Left ventricle myocardium inferior (tissue), 1 donor: ENCODE results near the gene SSBP3. TPM values are rescaled to one million over a fixed set of nuclear protein-coding genes. Genes with fewer than 3 reads are reported as not detected.
A peak's percentile ranks its signal among the peaks of the same experiment; 100 is the strongest.

Experiments
- DNase-seq: peaks from one replicate; pipeline ENCODE4 v3.0.0-alpha.2; 2020
- H3K27ac ChIP-seq: fragments of 200-600 bp; replicated peaks from 2 replicates; pipeline ENCODE4 v1.8.0; 2021
- H3K27me3 ChIP-seq: fragments of 200-600 bp; 2 replicates; pipeline ENCODE4 v1.8.0; 2021; ENCODE audit warnings: low read depth
- H3K36me3 ChIP-seq: fragments of 200-600 bp; 2 replicates; pipeline ENCODE4 v1.8.0; 2021
- H3K4me1 ChIP-seq: fragments of 200-600 bp; 2 replicates; pipeline ENCODE4 v1.8.0; 2021
- H3K4me3 ChIP-seq: fragments of 200-600 bp; 2 replicates; pipeline ENCODE4 v1.8.0; 2021; ENCODE audit warnings: mild to moderate bottlenecking, moderate library complexity
- H3K9me3 ChIP-seq: fragments of 200-600 bp; replicated peaks from 2 replicates; pipeline ENCODE4 v1.8.0; 2021
- intact Hi-C: fragments of 100-400 bp; cut with micrococcal nuclease; formaldehyde crosslinking; loops from one replicate; pipeline ENCODE4 v1.11.0; 2022
- total RNA-seq: library from RNA; stranded (reverse); fragmentation: NEBNext Ultra II Directional; extraction: Animal tissue kit (Norgen Biotek cat#: 25700); gene quantifications from one replicate; pipeline ENCODE4 v1.2.1, GENCODE V29; 2021
- TF ChIP-seq, protein P1 (sequence below): fragments of 200-600 bp; IDR thresholded peaks from 2 replicates; pipeline ENCODE4 v1.8.0; 2021; ENCODE audit warnings: antibody characterized with exemption, mild to moderate bottlenecking, borderline replicate concordance
- donor health status: DM: no; HTN: yes; CAD: no; lungs with severe emphysema.

SSBP3 gene
- total RNA-seq, 1 donor from 2014 or later: 57.7 TPM

DNA sequence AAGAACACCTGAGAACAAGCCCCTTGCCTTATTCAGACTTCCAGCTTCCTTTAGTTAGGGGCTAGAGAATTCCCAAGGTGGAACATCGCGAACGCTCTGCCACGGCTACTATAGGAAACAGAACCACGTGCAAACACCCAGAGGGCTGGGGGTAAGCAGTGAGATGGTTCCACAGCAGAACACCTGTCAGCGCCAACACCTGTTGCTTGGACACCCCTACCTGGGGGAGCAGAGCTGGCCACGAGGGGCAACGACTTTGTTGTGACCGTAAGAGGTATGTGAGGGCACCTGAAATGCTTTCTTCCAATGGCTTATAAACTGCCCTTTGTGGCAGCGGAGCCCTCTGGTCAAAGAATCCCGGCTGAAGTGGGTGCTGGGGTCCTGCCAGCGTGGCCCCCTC lies 155.5 kb downstream of the SSBP3 start:
- Histone ChIP-seq H3K27me3 (no peaks in the 10 kb centered on the region), H3K4me1 (peaks cover 54% of the 10 kb centered on the region), H3K9me3 (no peaks in the 10 kb centered on the region), H3K4me3 (no peak overlapping the region), H3K36me3 (peaks cover 15% of the 10 kb centered on the region), H3K27ac (no peak overlapping the region)
- no peak for DNase-seq
- intact Hi-C loops: no loop called here
- TF ChIP-seq, protein P1, sequence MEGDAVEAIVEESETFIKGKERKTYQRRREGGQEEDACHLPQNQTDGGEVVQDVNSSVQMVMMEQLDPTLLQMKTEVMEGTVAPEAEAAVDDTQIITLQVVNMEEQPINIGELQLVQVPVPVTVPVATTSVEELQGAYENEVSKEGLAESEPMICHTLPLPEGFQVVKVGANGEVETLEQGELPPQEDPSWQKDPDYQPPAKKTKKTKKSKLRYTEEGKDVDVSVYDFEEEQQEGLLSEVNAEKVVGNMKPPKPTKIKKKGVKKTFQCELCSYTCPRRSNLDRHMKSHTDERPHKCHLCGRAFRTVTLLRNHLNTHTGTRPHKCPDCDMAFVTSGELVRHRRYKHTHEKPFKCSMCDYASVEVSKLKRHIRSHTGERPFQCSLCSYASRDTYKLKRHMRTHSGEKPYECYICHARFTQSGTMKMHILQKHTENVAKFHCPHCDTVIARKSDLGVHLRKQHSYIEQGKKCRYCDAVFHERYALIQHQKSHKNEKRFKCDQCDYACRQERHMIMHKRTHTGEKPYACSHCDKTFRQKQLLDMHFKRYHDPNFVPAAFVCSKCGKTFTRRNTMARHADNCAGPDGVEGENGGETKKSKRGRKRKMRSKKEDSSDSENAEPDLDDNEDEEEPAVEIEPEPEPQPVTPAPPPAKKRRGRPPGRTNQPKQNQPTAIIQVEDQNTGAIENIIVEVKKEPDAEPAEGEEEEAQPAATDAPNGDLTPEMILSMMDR: no peak

- no peaks in the 10 kb centered on the region for H3K9me3 ChIP-seq
- DNase-seq: no peak
- TF ChIP-seq, protein P1: no peak
- H3K36me3 ChIP-seq: peaks cover 15% of the 10 kb centered on the region
- H3K27ac ChIP-seq: peak overlapping the region; percentile 46
- H3K4me1 ChIP-seq: peaks cover 61% of the 10 kb centered on the region
- H3K4me3 ChIP-seq: no peak overlapping the region
- H3K27me3 ChIP-seq: no peaks in the 10 kb centered on the region
- intact Hi-C loops: no loop called here
Measured at GRCh38 chr1:54249819-54250435, 156.3 kb downstream of the SSBP3 start.

GRCh38 chr1:54248966-54249365 lies 157.2 kb downstream of the SSBP3 start:
- no peak overlapping the region for H3K4me3 ChIP-seq
- no peak for DNase-seq
- peaks cover 53% of the 10 kb centered on the region for H3K4me1 ChIP-seq
- H3K36me3 ChIP-seq: peaks cover 15% of the 10 kb centered on the region
- no peaks in the 10 kb centered on the region for H3K27me3 ChIP-seq
- TF ChIP-seq, protein P1: no peak
- no peak overlapping the region for H3K27ac ChIP-seq
- intact Hi-C loops: no loop called here
- H3K9me3 ChIP-seq: no peaks in the 10 kb centered on the region

GRCh38 chr1:54247863-54248515 lies 158.2 kb downstream of the SSBP3 start:
- no peaks in the 10 kb centered on the region for H3K27me3 ChIP-seq
- H3K36me3 ChIP-seq: peaks cover 23% of the 10 kb centered on the region
- H3K27ac ChIP-seq: no peak overlapping the region
- TF ChIP-seq, protein P1: no peak
- intact Hi-C loops: no loop called here
- DNase-seq: no peak
- no peaks in the 10 kb centered on the region for H3K9me3 ChIP-seq
- peaks cover 50% of the 10 kb centered on the region for H3K4me1 ChIP-seq
- H3K4me3 ChIP-seq: no peak overlapping the region

GRCh38 chr1:54246116-54246721 lies 160.0 kb downstream of the SSBP3 start:
- Histone ChIP-seq H3K4me3 (no peak overlapping the region), H3K27me3 (no peaks in the 10 kb centered on the region), H3K9me3 (no peaks in the 10 kb centered on the region), H3K4me1 (peaks cover 50% of the 10 kb centered on the region), H3K27ac (peak overlapping the region; percentile 42), H3K36me3 (peaks cover 33% of the 10 kb centered on the region)
- TF ChIP-seq, protein P1: no peak
- intact Hi-C loops: no loop called here
- DNase-seq: no peak
